Right forelimb (tissue), 1 donor: ENCODE data around the gene ERBIN.
"Not testable (repeated sequence)": the region's sequence is repeated elsewhere in the genome, so short reads cannot be mapped to it uniquely, and the experiment has no call there.

Experiments used
- DNase-seq: peaks from one replicate; pipeline ENCODE4 v3.0.0-alpha.2; 2018

ERBIN gene

DNA sequence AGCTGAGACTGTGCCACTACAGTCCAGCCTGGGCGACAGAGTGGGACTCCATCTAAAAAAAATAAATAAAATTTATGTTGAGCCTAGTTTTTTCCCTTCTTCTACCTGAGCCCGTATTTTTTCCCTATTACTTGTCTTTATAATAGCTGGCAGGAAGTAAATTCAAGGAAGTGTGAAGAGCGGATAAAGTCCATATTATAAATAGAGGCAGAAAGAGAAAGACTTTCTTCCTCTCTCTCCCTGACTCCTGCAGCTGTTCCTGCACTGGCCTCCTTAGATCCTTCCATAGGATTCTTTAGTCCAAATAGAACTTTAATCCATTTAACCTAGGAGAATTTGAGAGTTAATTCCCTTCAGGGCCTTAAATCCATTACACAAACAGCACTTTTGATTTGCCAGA, 10.3 kb upstream of the ERBIN start:
- no peak for DNase-seq

DNA sequence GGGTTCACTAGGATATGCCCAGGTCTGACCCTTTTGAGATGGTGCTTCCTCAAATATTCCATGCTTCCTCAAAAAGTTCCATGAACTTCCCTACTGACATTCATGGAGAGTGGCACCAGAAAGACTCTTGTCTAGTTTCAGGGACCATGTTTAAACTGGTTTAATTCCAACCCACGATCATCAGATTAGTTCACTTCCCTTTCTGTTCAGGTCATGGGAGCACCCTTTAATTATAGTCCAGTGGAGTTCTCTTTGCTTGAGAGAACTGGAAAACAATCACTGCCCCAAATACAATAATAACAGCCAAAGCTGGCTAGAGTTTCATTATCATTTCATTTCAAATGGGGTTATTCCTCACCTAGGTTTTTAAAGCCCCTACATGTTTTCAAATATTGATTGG, 9.7 kb upstream of the ERBIN start:
- no peak for DNase-seq

DNA sequence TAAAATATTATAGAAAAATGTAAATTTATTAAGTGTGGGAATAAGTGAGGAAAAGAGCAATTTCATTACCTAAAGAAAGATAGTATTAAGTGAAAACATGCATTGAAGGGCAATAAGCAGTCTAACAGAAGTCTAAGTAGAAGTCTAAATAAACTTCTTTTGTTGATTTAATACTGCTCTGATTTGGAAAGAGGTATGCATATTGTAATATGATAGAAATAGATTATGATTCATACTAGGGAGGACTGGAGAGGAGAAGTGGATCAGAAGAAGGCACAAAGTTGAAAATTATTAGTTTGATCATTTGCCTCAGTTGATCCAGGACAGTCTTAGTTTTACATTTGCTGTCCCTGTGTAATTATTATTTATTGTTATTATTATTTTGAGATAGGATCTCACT, 6.6 kb upstream of the ERBIN start:
- DNase-seq: no peak

DNA sequence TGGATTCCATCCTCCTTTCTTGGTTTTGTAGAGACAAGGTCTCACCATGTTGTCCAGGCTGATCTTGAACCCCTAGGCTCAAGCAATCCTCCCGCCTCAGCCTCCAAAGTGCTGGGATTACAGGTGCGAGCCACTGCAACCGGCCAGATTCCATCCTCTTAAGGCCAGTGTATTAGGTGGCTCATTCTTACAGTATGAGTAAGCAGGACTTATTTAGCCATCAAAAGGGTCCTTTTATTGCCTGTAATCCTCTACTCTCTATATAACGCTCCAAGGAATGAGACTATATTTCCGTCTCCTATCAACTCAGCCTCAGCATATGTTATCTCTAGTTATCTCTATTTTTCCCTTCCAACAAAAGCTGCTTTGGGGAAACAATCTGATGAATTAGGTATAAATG, 3.0 kb upstream of the ERBIN start:
- no peak for DNase-seq

DNA sequence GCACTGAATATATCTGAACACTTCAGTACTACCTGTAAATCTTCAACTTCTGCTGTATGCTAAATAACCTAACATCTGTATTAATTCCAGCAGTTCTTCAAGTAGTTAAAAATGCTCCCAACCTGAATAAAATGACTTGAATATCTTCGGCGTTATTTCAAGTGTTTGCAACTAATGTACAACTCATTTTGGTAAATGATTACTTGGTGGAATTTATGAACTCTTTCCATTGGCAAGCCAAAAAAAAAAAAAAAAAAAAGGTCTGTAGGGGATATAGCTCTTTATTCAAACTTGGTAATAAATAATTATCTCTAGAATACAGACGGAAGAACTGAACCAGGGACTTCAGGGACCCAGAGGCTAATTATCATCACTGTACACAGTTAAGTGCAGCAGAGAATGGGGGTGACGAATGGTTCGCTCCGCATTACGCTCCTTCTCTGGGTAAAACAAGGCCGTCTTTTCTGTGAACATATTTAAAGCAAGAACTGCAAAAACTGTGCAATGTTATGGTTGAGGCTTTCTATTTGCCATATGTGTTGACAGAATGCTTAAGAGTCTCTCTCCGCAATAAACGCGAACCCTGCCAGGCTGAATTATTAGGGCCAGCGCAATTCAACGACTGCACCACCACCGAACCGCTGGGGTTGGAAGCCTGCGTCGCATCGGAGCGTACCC, 1.9 kb upstream of the ERBIN start:
- no peak for DNase-seq

DNA sequence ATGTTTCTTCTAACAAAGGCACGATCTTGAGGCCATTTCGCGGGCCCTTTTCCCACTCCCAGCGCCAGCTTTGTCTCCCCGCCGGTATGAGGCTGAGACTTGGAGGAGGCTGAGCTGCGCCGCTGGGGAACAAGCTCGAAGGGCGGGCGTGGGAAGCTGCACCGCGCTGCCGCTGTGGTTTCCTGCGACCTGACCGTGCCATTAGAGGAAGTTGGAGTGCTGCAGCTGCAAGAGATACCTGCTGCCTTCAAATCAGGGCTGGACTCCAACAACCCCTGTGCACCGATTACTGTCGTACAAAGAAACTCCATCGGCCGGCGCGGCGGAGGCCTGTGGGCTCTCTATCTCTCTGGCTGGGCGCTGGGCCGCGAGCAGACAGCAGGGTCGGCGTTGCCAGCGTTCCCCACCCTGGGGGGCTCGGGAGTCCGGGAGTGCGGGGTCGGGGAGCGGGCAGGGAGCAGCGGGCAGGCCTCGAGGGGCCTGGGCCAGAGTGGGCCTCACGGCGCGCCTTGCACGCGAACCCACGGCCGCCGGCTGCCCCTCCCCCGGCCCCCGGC, 1.3 kb upstream of the ERBIN start:
- peak; percentile 87 for DNase-seq

DNA sequence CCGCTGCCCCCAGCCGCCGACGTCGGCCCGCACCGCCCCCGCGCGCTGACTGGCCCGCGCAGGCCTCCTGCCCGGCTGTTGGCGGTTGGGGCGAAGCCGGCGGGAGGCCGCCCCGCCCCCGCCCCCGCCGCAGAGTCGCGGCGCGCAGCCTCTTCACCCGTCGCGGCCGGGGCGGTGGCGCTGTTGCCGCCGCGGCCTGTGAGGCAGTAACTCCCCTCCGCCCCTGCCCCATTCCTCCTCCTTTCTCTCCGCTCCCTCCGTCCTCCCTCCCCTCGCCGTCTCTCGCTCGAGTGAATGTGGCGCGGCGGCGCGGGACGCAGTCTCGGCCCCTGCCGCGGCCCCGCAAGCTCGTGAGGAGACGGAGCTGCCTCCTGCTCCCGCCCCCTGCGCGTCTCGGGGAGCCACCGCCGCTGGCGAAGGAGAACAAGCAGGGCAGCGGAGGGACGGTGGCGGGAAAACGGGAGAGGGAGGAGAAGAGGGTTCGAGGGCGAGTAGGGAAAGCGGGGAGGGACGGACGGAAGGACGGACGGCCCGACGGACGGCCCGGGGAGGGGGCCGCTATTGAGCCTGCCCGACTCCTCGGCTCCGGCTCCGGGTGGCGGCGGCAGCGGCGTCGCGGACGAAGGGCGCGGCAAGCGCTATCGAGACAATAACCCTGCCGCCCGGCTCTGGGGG, 637 bp upstream of the ERBIN start:
- DNase-seq: peak; percentile 94

DNA sequence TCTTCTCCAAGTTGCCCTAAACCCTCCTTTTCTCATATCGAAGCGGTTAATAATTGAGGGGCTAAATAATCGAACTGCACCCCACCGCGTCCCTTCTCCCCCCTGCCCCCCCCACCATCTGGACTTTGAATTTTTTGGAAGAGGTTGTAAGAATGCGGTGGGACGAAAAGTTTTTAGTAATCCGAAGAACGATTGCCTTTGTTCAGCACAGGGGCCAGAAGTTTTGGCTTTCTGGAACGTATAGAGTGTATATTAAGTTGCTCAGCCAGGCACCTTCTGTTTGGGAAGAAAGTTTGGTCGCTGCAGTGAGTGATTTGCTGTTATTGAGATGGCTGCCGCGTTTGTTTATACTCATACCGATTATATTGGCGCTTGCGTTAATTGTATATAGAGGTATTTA, 518 bp downstream of the ERBIN start:
- peak; percentile 55 for DNase-seq

DNA sequence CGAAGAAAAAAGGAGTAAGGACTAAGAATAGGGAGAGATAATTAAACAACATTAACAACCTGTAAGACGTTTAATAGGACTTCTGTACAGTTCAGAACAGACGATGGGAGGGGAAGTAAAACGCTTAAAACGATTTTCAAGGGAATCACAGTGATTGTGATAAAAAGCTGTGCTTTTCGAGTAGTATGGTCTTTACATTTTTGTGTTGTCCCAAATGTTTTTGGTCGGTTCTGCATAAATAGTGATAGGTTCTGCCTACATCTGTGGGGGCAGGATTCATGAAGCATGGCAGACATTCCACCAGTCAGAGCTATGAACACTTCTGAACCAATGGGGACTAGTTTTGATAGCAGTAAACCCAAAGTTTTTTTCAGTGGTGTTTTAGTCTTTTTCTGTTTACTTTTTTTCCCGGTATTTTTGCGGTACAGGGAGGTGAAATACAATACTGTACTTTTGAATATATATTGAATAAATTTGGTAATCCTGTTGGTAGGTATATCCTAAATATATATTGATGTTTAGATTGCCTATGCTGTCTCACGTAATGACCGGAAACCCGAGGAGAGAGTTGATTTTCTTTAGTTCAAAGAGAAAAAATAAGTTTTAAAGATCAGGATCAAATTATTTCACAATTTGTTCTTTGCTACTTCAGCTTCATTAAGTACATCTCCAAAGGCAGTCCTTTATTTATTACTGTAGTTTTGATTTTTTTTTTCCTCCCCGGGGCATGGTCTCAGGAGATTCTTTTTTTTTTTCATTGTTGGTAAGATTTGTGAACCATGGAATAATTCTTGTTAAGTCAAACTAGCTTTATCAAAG, 1.3 kb downstream of the ERBIN start:
- DNase-seq: no peak

DNA sequence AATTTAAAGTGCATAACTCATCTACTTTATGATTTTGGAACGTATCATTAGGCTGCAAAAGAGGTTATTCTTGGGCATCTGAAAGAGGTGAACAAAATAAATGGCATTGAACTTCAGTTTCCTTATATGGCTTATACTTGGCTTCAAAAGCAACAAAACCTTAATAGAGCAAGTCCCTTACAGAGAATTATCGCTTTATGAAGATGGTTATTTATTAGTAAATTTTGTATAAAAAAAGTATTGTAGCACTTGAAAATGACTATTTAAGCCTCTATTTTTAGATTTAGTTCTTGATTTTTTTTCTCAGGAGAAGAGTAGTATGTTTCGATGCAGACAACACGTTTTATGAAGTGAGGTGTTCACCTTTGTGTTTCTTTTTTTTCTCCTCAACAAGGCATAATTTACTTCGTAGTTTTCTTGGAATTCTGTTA, 2.0 kb downstream of the ERBIN start:
- no peak for DNase-seq

DNA sequence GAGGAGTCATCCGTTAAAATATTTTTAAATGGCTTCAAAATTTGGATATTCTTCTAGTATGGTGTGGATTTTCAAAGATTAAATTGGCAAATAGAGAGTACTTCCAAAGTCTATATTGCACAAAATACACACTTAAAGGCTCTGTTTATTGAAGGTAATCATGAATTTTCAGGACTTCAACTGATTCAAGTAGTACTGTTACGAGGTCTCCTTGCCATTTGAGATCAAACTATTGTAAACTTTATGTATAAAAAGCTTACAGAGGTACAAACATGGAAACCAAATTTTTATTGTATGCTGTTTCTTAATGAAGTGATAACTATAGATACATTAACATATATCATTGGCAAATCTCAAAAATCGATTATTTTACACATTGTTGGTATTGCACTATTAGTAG, 2.5 kb downstream of the ERBIN start:
- DNase-seq: no peak

DNA sequence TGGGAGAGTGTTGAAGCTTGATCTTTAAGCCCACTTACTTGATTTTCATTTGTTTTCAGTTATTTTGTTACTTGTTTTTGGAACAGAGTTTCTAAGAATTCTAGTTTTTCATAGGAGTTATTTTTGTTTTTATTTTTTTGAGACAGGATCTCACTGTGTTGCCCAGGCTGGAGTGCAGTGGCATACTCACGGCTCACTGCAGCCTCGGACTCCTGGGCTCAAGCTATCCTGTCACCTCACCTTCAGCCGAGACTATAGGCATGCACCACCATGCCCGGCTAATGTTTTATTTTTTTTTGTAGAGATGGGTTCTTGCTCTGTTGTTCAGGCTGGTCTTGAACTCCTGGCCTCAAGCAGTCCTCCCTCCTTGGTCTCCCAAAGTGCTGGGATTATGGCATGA, 6.3 kb downstream of the ERBIN start:
- DNase-seq: no peak

DNA sequence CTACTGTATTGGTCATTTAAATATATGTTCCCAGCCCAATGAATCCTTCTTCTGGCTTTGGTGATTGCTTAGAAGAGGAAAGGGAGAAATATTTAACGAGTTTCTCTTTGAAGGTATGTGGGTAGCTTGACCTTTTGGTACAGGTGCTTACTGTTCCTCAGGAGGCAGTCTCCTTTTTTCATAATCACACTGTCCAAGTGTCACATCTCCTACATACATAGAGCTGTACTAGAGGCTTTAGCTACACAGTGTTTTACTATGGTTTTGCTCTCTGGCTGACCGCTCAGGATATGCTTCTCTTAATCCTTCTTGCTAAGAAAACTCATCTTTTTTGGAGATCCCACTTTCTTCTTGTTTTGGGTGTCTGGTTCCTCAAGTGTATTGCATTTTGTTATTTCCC, 6.9 kb downstream of the ERBIN start:
- DNase-seq: no peak

DNA sequence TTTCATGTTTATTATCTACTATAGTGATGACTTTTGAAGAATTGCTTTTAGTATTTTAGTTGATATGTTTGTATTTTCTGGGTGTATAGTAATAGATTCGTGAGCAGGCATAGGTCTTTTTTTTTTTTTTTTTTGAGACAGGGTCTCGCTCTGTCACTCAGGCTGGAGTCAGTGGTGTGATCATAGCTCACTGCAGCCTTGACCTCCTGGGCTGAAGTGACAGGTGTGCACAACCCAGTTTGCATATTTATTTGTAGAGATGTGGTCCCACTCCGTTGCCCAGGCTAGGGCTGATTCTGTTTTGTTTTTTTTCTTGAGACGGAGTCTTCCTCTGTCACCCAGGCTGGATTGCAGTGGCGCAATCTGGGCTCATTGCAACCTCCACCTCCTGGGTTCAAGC, 11.9 kb downstream of the ERBIN start:
- no peak for DNase-seq

DNA sequence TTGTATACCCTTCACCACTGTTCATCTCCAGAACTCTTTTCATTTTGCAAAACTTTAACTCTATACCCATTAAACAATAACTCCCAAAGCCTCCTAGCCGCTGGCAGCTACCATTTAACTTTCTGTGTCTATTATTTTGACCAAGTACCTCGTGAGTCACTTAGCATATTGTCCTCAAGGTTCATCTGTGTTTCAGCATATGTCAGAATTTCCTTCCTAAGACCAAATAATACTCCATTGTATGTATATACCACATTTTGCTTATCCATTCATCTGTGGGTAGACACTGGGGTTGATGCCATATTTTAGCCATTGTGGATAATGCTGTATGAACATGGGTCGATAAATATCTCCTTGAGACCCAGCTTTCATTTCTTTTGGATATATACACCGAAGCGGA, 17.4 kb downstream of the ERBIN start:
- DNase-seq: no peak

DNA sequence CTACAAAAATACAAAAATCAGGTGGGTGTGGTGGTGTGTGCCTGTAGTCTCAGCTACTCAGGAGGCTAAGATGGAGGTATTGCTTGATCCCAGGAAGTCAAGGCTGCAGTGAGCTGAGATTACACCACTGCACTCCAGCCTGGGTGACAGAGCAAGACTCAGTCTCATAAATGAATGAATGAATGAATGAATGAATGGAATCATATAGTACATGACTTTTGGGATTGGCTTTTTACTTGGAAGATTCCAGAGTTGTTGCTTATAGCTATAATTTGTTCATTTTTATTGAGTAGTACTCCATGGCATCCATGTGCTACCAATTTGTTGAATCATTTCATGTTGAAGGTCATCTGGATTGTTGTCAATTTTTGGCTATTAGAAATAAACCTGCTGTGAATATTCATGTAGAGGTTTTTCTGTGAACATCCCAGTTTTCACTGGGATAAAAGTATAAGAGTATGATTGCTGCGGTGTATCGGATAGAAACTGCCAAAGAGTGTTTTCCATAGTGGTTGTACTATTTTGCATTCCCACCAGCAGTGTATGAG, 19.9 kb downstream of the ERBIN start:
- DNase-seq: no peak

DNA sequence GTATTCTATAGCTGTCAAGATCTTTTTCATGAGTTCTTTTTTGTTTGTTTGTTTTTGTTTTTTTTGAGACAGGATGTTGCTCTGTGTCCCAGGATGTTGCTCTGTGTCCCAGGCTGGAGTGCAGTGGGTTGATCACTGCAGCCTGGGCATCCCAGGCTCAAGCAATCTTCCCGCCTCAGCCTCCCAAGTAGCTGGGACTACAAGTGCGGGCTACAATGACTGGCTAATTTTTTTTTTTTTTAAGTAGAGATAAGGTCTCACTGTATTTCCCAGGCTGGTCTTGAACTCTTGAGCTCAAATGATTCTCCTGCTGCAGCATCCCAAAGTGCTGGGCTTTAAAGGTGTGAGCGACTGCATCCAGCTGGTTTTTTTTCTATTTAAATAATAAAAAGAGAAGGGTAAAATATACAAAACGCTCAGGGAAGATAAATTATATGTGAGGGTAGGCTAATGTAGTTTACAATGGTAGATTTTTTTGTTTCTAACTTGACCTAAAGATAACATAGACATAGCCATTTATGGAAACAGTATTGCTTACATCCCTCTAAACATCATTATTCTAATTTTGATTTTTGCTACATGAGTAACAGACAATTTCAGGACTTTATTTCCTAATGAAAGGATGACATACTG, 21.9 kb downstream of the ERBIN start:
- DNase-seq: no peak

DNA sequence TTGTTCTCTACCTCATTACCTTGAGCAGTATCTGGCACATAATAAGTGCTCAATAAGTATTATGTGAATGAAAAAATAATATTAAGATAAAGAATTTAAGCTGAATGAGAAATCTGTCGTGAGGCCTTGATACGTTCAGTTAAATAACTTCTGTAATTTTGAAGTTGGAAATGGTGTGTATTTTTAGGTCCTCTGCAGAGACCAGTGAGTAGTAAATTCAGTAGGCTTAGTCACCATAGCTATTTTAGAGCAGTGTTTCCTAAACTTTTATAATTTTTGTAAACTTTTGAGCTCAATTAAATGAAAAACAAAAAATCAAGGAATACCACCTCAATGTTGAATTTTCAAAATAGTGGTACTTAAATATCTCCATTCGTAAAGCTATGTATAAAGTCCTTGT, 25.0 kb downstream of the ERBIN start:
- DNase-seq: no peak

DNA sequence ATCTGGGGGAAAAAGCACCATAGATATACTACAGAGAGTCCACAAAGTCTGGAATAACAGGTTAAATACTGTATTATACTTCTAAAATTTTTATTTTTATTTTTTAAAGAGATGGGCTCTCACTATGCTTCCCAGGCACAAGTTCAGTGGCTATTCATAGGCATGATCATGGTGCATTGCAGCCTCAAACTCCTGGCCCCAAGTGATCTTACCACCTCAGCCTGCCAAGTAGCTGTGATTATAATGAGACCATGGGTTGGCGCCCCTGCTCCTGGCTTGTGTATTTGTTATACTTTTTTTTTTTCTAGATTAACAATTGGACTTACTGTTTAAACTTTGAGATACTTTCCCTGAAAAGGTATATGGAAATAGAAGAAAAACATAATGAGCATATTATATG, 25.9 kb downstream of the ERBIN start:
- no peak for DNase-seq

DNA sequence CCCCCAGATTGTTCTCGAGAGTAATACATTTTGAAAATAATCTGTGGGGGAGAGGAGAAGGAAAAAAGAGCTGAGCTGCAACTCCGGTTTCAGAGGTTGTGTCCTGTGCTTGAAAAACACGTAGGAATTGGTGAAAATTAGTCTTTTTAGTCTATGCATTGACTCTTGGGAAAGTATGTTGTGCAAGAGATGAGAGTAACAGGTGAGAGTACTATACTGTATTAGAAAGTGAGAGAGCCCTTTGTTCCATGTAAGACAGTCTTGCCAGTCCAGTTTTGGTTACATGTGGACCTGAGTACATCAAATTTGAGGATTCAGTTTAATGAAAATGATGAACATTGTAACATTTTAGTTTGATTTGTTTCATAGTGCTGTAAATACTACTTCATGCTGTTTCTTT, 27.8 kb downstream of the ERBIN start:
- no peak for DNase-seq

DNA sequence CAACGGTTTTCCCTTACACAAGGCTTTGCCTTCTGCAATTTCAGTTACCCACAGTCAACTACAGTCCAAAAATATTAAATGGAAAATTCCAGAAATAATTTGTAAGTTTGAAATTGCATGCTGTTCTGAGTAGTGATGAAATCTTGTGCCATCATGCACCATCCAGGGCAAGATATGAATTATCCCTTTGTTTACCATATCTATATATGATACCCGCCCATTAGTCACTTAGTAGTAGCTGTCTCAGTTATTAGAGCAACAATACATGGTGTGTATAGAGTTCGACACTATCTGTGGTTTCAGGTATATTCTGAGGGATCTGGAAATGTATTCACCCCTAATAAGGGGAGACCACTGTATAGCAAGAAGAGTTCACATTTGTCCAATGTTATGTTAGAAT, 29.4 kb downstream of the ERBIN start:
- no peak for DNase-seq

DNA sequence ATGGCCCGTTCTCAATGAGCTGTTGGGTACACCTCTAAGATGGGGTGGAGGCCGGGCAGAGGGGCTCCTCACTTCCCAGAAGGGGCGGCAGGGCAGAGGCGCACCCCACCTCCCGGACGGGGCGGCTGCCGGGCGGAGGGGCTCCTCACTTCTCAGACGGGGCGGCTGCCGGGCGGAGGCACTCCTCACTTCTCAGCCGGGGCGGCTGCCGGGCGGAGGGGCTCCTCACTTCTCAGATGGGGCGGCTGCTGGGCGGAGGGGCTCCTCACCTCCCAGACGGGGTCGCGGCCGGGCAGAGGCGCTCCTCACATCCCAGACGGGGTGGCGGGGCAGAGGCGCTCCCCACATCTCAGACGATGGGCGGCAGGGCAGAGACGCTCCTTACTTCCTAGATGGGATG, 31.3 kb downstream of the ERBIN start:
- DNase-seq: not testable (repeated sequence)

DNA sequence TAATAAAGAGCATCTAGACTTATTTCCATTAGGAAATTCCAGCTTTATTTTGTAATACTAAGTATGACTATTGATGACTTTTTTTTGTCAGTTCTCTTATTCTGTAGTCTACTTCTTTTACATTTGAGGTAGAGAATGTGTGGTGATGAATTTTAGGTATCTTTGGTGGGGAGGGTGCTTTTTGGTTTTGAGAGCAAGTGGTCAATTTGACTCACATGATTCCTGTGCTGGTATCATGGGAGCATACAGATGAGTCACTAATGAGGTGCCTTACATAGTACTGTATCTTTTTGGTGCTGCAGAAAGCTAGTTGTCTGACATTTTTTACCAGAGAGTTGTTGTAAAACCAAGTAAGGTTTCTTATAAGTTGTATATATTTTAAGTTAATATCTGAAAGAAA, 35.3 kb downstream of the ERBIN start:
- DNase-seq: no peak
